Upper lobe of left lung (tissue), 4 donors: ENCODE data around the gene TENT5D.
"Not testable (repeated sequence)": the region's sequence is repeated elsewhere in the genome, so short reads cannot be mapped to it uniquely, and the experiment has no call there.

Source experiments
- POLR2A ChIP-seq, 4 donors: fragments of 450-650 bp; IDR thresholded peaks; one replicate each; pipeline ENCODE4 v1.5.1; 2016 to 2017; ENCODE audit warnings: antibody characterized with exemption in 4 of 4, mild to moderate bottlenecking in 2 of 4
- TF ChIP-seq, protein P1 (sequence below), 6 experiments: fragments of 450-650 bp in 4 of 6; fragments of 200-600 bp in 2 of 6; sonication (generic) in 2 of 6; IDR thresholded peaks; one replicate each; pipeline ENCODE4 v1.5.1; 2016 to 2019; ENCODE audit warnings: antibody characterized with exemption in 6 of 6

DNA sequence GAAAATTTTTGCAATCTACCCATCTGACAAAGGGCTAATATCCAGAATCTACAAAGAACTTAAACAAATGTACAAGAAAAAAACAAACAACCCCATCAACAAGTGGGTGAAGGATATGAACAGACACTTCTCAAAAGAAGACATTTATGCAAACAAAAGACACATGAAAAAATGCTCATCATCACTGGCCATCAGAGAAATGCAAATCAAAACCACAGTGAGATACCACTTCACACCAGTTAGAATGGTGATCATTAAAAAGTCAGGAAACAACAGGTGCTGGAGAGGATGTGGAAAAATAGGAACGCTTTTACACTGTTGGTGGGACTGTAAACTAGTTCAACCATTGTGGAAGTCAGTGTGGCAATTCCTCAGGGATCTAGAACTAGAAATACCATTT lies 34.6 kb upstream of the TENT5D start:
- not testable (repeated sequence) for TF ChIP-seq POLR2A (IDR thresholded peaks at IDR 0.05)
- TF ChIP-seq, protein P1, sequence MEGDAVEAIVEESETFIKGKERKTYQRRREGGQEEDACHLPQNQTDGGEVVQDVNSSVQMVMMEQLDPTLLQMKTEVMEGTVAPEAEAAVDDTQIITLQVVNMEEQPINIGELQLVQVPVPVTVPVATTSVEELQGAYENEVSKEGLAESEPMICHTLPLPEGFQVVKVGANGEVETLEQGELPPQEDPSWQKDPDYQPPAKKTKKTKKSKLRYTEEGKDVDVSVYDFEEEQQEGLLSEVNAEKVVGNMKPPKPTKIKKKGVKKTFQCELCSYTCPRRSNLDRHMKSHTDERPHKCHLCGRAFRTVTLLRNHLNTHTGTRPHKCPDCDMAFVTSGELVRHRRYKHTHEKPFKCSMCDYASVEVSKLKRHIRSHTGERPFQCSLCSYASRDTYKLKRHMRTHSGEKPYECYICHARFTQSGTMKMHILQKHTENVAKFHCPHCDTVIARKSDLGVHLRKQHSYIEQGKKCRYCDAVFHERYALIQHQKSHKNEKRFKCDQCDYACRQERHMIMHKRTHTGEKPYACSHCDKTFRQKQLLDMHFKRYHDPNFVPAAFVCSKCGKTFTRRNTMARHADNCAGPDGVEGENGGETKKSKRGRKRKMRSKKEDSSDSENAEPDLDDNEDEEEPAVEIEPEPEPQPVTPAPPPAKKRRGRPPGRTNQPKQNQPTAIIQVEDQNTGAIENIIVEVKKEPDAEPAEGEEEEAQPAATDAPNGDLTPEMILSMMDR (IDR thresholded peaks at IDR 0.05): not testable (repeated sequence)
